SU-DHL-6 (cell line): ENCODE measurements around the gene APOC3.
"Not testable (repeated sequence)": the region's sequence is repeated elsewhere in the genome, so short reads cannot be mapped to it uniquely, and the experiment has no call there.

Experiments
- H2AFZ ChIP-seq: fragments of 200-600 bp; sonication (generic); 2 replicates; pipeline ENCODE4 v1.6.1; 2014; ENCODE audit warnings: low read depth, mild to moderate bottlenecking, moderate library complexity, mixed read lengths, antibody characterized with exemption, low read length; ENCODE audit not compliant: severe bottlenecking
- H3F3A ChIP-seq: fragments of 200-600 bp; shearing (Covaris generic); 2 replicates; pipeline ENCODE4 v1.6.0; 2016; ENCODE audit warnings: antibody characterized with exemption, mild to moderate bottlenecking; ENCODE audit not compliant: insufficient read depth
- H3K27ac ChIP-seq: fragments of 200-600 bp; sonication (generic); 2 replicates; pipeline ENCODE4 v1.5.1; 2016; ENCODE audit warnings: low read depth, mild to moderate bottlenecking, low read length, moderate library complexity, mixed read lengths
- H3K27me3 ChIP-seq: fragments of 200-600 bp; sonication (generic), shearing (Covaris generic); 2 replicates; pipeline ENCODE4 v1.6.0; 2014; ENCODE audit warnings: mild to moderate bottlenecking, low read length
- H3K36me3 ChIP-seq: fragments of 200-600 bp; sonication (generic); 2 replicates; pipeline ENCODE4 v1.6.1; 2014; ENCODE audit warnings: mild to moderate bottlenecking, low read length, mixed read lengths
- H3K4me2 ChIP-seq: fragments of 300-600, 200-600 bp; shearing (Covaris generic), sonication (generic); 2 replicates; pipeline ENCODE4 v1.6.0; 2014; ENCODE audit warnings: low read length, low read depth, mild to moderate bottlenecking; ENCODE audit not compliant: poor library complexity, severe bottlenecking
- H3K4me3 ChIP-seq: fragments of 200-600 bp; sonication (generic); 2 replicates; pipeline ENCODE4 v1.5.1; 2014; ENCODE audit warnings: antibody characterized with exemption, low read length, mild to moderate bottlenecking, mixed read lengths; ENCODE audit not compliant: insufficient read depth, poor library complexity, severe bottlenecking
- H3K79me2 ChIP-seq: fragments of 200-600 bp; sonication (generic); 2 replicates; pipeline ENCODE4 v1.6.1; 2014; ENCODE audit warnings: mild to moderate bottlenecking, low read length, moderate library complexity; ENCODE audit not compliant: insufficient read depth
- H3K9ac ChIP-seq: fragments of 200-600 bp; sonication (generic); 2 replicates; pipeline ENCODE4 v1.7.0; 2014; ENCODE audit warnings: mild to moderate bottlenecking, low read length
- H3K9me2 ChIP-seq: fragments of 200-600 bp; sonication (generic); replicated peaks from 2 replicates; pipeline ENCODE4 v1.6.1; 2014; ENCODE audit warnings: low read length; ENCODE audit not compliant: insufficient read depth
- H3K9me3 ChIP-seq: fragments of 200-600 bp; sonication (generic); 2 replicates; pipeline ENCODE4 v1.6.1; 2014; ENCODE audit warnings: low read length, mixed read lengths; ENCODE audit not compliant: insufficient read depth
- H4K20me1 ChIP-seq: fragments of 200-600 bp; sonication (generic); 2 replicates; pipeline ENCODE4 v1.6.1; 2014; ENCODE audit warnings: low read depth, mild to moderate bottlenecking, antibody characterized with exemption, low read length, moderate library complexity, mixed read lengths
- EZH2phosphoT487 ChIP-seq: fragments of 200-600 bp; sonication (generic), shearing (Covaris generic); conservative IDR thresholded peaks from 2 replicates; pipeline ENCODE4 v1.6.1; 2018; ENCODE audit warnings: mild to moderate bottlenecking, antibody characterized with exemption, low read length, moderate library complexity, mixed read lengths
- TF ChIP-seq, protein P1 (sequence below): fragments of 200-600 bp; sonication (generic); IDR thresholded peaks from one replicate; pipeline ENCODE4 v1.5.1; 2017; ENCODE audit warnings: antibody characterized with exemption, mild to moderate bottlenecking, low read length, moderate library complexity; ENCODE audit not compliant: insufficient read depth, poor library complexity, severe bottlenecking

The APOC3 gene

DNA sequence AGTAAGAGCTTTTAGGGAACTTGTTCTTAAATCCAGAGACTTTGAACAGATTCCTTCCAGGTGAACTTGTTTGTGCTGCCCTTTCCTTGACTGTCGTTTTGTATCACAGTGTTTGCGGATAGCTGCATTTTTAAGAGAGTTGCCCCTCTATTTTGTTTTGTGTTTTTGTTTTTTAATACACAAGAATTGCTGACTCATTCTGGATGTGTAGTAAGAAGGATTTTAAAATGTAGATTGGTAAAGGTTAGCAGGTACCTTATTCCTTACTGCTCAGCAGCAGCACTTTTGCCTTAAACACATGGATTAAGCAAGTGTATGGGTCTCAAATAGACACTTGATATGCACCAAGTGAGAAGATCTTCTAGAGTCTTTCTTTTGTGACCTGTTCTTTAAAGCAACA, 29.1 kb upstream of the APOC3 start:
- Histone ChIP-seq H2AFZ (no peak overlapping the region), H3K9me3 (no peaks in the 10 kb centered on the region), H3K27me3 (no peaks in the 10 kb centered on the region), H3K4me3 (no peak overlapping the region), H3F3A (no peaks in the 10 kb centered on the region), H3K9ac (no peak overlapping the region), H3K36me3 (no peaks in the 10 kb centered on the region), H3K9me2 (no peaks in the 10 kb centered on the region), H4K20me1 (no peaks in the 10 kb centered on the region), H3K27ac (no peak overlapping the region), H3K79me2 (no peaks in the 10 kb centered on the region), H3K4me2 (no peak overlapping the region)
- TF ChIP-seq, protein P1, sequence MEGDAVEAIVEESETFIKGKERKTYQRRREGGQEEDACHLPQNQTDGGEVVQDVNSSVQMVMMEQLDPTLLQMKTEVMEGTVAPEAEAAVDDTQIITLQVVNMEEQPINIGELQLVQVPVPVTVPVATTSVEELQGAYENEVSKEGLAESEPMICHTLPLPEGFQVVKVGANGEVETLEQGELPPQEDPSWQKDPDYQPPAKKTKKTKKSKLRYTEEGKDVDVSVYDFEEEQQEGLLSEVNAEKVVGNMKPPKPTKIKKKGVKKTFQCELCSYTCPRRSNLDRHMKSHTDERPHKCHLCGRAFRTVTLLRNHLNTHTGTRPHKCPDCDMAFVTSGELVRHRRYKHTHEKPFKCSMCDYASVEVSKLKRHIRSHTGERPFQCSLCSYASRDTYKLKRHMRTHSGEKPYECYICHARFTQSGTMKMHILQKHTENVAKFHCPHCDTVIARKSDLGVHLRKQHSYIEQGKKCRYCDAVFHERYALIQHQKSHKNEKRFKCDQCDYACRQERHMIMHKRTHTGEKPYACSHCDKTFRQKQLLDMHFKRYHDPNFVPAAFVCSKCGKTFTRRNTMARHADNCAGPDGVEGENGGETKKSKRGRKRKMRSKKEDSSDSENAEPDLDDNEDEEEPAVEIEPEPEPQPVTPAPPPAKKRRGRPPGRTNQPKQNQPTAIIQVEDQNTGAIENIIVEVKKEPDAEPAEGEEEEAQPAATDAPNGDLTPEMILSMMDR, result no peak
- TF ChIP-seq EZH2phosphoT487, result no peak

DNA sequence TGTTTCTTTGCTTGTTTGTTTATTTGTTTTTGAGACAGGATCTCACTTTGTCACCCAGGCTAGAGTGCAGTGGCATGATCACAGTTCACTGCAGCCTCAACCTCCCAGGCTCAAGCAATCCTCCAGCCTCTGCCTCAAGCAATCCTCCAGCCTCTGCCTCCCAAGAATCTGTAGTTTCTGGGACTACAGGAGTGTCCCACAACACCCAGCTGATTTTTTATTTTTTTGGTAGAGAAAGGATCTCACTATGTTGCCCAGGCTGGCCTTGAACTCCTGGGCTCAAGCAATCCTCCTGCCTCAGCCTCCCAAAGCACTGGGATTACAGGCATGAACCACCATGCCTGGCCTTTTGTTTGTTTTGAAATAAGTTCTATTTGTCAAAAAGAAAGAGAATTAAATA, 28.0 kb upstream of the APOC3 start:
- not testable (repeated sequence) for H3F3A ChIP-seq, H2AFZ ChIP-seq, H3K4me2 ChIP-seq, H3K79me2 ChIP-seq, H3K9me3 ChIP-seq, H3K27ac ChIP-seq, H3K27me3 ChIP-seq, H3K9me2 ChIP-seq, H3K4me3 ChIP-seq, H3K36me3 ChIP-seq, H3K9ac ChIP-seq, H4K20me1 ChIP-seq

DNA sequence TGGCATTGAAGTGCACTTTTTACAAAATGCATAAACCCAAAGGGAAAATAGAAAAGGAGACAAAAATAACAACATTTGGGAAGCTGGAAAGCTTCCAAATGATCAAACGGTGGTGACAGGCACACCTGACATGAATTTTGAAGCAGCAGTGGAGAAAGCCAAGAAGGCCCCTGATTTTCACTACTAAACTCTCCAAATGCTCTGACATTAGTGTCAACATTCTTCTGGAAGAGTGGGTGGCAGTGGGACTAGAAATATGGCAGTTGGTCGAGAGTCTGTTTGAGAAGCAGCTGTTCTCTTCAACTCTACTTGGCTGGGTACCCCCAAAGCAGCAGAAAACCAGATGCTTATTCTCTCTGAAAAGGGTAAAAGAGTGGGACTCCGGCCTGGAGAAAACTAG, 25.7 kb upstream of the APOC3 start:
- no peaks in the 10 kb centered on the region for H3K9me3 ChIP-seq
- H4K20me1 ChIP-seq, result no peaks in the 10 kb centered on the region
- H3K79me2 ChIP-seq, result no peaks in the 10 kb centered on the region
- no peak overlapping the region for H3K9ac ChIP-seq
- no peaks in the 10 kb centered on the region for H3F3A ChIP-seq
- no peaks in the 10 kb centered on the region for H3K36me3 ChIP-seq
- no peaks in the 10 kb centered on the region for H3K9me2 ChIP-seq
- no peak overlapping the region for H3K4me3 ChIP-seq
- no peaks in the 10 kb centered on the region for H3K27me3 ChIP-seq
- no peak overlapping the region for H3K27ac ChIP-seq
- no peak overlapping the region for H2AFZ ChIP-seq
- no peak overlapping the region for H3K4me2 ChIP-seq
- TF ChIP-seq, protein P1, result no peak

DNA sequence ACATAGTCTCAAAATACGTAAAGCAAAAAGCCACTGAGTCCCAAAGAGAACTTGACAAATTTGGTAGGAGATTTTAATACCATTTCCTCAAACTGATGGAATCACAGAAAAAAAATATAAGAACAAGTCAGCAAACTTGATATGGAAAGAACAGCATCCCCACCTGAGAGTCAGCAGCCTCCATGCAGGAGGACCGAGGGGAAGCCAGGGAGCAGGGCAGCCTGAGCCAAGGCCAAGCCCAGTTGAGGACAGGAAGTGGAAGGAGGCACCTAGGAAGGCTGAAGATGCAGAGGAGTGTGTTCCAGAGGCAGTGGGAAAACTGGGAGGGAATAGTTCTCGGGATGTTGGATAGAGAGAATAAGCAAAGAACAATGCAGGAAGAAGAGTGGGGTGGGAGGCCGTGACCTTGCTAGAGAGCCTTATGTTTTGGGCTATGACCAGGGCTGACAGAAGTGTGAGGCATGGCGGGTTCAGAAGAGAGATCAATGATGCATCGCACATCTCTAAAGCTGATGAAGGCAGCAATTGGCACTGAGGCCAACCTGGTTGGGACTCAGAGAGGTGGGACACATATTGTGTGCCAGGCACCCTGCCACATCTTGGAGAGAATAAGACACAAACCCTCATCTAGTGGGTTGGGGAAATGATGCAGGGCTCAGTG, 22.0 kb upstream of the APOC3 start:
- no peak overlapping the region for H3K4me3 ChIP-seq
- TF ChIP-seq, protein P1, result no peak
- TF ChIP-seq EZH2phosphoT487, result no peak
- H3K27ac ChIP-seq, result no peak overlapping the region
- no peaks in the 10 kb centered on the region for H3K79me2 ChIP-seq
- no peaks in the 10 kb centered on the region for H3K36me3 ChIP-seq
- no peaks in the 10 kb centered on the region for H3K27me3 ChIP-seq
- no peaks in the 10 kb centered on the region for H3K9me3 ChIP-seq
- H3K4me2 ChIP-seq, result no peak overlapping the region
- no peaks in the 10 kb centered on the region for H3K9me2 ChIP-seq
- no peaks in the 10 kb centered on the region for H4K20me1 ChIP-seq
- H3F3A ChIP-seq, result 0 out of 2 replicates have a peak, but pooled peaks cover 2% of the 10 kb centered on the region
- no peak overlapping the region for H3K9ac ChIP-seq
- H2AFZ ChIP-seq, result no peak overlapping the region
